Ovary (tissue), 10 donors: Measurements from ENCODE around the gene ST6GALNAC4. TPM values are rescaled to one million over a fixed set of nuclear protein-coding genes. Genes with fewer than 3 reads are reported as not detected.

ENCODE experiments used
- DNase-seq, 5 donors: peaks; one replicate each; pipeline ENCODE4 v3.0.0-alpha.2; 2019 to 2020
- H3K27ac ChIP-seq, 2 donors: fragments of 200-600 bp; one replicate each; pipeline versions ENCODE4 v1.5.1 to v1.8.0; 2019 to 2022
- H3K27me3 ChIP-seq: fragments of 200-600 bp; one replicate; pipeline ENCODE4 v1.8.0; 2022
- H3K36me3 ChIP-seq: fragments of 200-600 bp; sonication (generic); one replicate; pipeline ENCODE4 v1.5.1; 2019
- H3K4me1 ChIP-seq: one replicate; pipeline ENCODE4 v1.8.1; 2013; ENCODE audit warnings: mild to moderate bottlenecking, moderate library complexity; ENCODE audit not compliant: insufficient read depth
- H3K4me3 ChIP-seq: fragments of 200-600 bp; sonication (generic); one replicate; pipeline ENCODE4 v1.5.1; 2017
- H3K9me3 ChIP-seq, 2 donors: fragments of 200-600 bp in 1 of 2; sonication (generic) in 1 of 2; one replicate each; pipeline versions ENCODE4 v1.5.1 to v1.8.1; 2013 to 2019; ENCODE audit warnings: mild to moderate bottlenecking in 1 of 2, moderate library complexity in 1 of 2
- EP300 ChIP-seq: sonication (generic); formaldehyde crosslinking; IDR thresholded peaks from one replicate; pipeline ENCODE4 v1.6.1; 2017; ENCODE audit warnings: antibody characterized with exemption
- POLR2A ChIP-seq: fragments of 450-650 bp; IDR thresholded peaks from one replicate; pipeline ENCODE4 v1.6.1; 2017; ENCODE audit warnings: antibody characterized with exemption, mild to moderate bottlenecking, moderate library complexity
- WGBS, 3 donors: extraction: QIAGEN DNeasy Blood & Tissue Kit in 1 of 3; methylation state at CpG; one replicate each; pipeline versions ENCODE4 v1.1.5 to v1.1.7; 2013 to 2017; 5-methylcytosine and 5-hydroxymethylcytosine counted together
- intact Hi-C, 4 donors: fragments of 100-400 bp; cut with DNase I; formaldehyde crosslinking; loops; one replicate each; pipeline versions ENCODE4 v1.11.0 to v1.15.1; 2022 to 2023
- long read RNA-seq, 3 donors: library from polyadenylated mRNA in 2 of 3; unstranded in 2 of 3; transcript quantifications; one replicate each; pipeline ENCODE4 v2.0.0 and lab custom pipeline, GENCODE V29; 2021 to 2026
- polyA plus RNA-seq, 2 donors: library from polyadenylated mRNA; stranded (reverse); fragments of 200-250 nt in 1 of 2; fragments of 350-450 nt in 1 of 2; fragmentation: Illumina TruSeq in 1 of 2; extraction: RNeasy Lipid Tissue Mini Kit (QIAGEN cat#74804) in 1 of 2; gene quantifications; one replicate each; pipeline ENCODE4 v1.2.3, GENCODE V29; 2013 to 2014
- total RNA-seq, 7 donors: library from RNA; depleted of rRNA in 2 of 7; stranded (reverse); fragments of >200 nt in 2 of 7; fragmentation: NEBNext Ultra II Directional in 3 of 7; extraction: Animal tissue kit (Norgen Biotek cat#: 25700) in 3 of 7; gene quantifications; one replicate each; pipeline versions ENCODE4 v1.1.0 to v1.2.4, GENCODE V29; 2016 to 2023
- TF ChIP-seq, protein P1 (sequence below), 3 donors: fragments of 450-650 bp in 2 of 3; fragments of 200-600 bp in 1 of 3; IDR thresholded peaks; one replicate each; pipeline versions ENCODE4 v1.5.1 to v1.8.0; 2016 to 2022; ENCODE audit warnings: antibody characterized with exemption in 3 of 3, mild to moderate bottlenecking in 1 of 3
- donor health status: DM: no; HTN: no; CAD: no; lungs with moderate emphysema.
- donor health status: DM: no; HTN: no; CAD: no.
- donor health status: Bipolar disorder and iron deficiency.
- donor health status: DM: yes; HTN: yes; CAD: no.
- donor health status: DM: no; HTN: no; CAD: no.
- donor health status: DM: yes; HTN: yes; CAD: no.

The ST6GALNAC4 gene, protein sequence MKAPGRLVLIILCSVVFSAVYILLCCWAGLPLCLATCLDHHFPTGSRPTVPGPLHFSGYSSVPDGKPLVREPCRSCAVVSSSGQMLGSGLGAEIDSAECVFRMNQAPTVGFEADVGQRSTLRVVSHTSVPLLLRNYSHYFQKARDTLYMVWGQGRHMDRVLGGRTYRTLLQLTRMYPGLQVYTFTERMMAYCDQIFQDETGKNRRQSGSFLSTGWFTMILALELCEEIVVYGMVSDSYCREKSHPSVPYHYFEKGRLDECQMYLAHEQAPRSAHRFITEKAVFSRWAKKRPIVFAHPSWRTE
- total RNA-seq (10 to 100 TPM; 29.5 to 58.4 (median 46.4) TPM), polyA plus RNA-seq (10 to 100 TPM in 1 of 2 donors, 1 to 10 TPM in 1; 2.2 to 34.0 TPM)
- long read RNA-seq, donor 1, transcript ST6GALNAC4-202 (5 exons, 1,013 nt): minor isoform, 14 of 117 reads
- long read RNA-seq, donor 1, transcript ST6GALNAC4-201 (6 exons, 1,691 nt): major isoform, 77 of 117 reads
- long read RNA-seq, donor 1, partial matches to known transcripts: 12 of 117 reads
- long read RNA-seq, donor 1, other reads (novel, unspliced or antisense): 12 of 117 reads
- long read RNA-seq, donor 2, transcript ST6GALNAC4-201 (6 exons, 1,691 nt): major isoform, 5 of 6 reads
- long read RNA-seq, donor 2, partial matches to known transcripts: 0 of 6 reads
- long read RNA-seq, donor 2, other reads (novel, unspliced or antisense): 0 of 6 reads
- long read RNA-seq, donor 3, transcript ST6GALNAC4-201 (6 exons, 1,691 nt): major isoform, 15 of 25 reads
- long read RNA-seq, donor 3, partial matches to known transcripts: 3 of 25 reads
- long read RNA-seq, donor 3, other reads (novel, unspliced or antisense): 7 of 25 reads

DNA sequence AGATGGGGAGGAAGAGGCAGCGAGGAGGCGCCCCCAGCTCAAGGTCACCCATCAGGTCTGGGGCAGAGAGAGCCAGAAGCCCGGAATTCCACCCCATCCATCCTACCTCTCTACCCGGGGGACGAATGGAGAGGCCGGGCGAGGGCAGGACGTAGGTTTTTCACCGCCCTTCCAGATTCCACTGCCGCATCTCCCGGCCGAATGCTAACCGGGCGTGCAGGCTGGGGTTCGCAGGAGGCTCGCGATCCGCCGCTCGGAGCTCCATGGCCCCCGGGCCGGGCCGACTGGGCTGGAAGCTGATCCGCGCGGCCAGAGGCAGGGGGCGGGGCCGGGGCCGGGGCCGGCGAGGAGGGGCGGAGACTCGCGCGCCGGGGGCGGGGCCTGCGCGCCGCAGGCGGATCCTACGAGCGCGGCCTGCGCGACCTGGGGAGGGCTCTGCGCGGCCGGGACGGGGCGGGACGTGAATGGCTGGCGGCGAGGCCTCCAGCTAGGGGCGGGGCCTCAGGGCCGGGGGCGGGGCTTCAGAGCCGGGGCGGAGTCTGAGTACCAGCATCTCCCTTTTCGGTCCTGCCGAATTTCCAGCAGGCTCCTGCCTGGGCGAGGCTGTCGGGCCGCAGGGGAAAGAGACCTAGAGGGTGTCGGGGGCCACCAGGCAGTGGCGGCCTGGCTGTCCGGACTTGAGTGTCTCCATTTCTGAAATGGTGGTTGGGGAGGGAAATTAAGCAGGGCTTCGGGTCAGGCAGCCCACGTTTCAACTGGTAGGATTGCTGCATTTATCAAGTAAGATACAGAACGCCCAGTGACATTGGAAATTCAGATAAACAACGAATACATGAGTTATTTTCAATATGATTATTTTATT, at the start of gene ST6GALNAC4:
TSS of gene ST6GALNAC4 (minus strand) at position 322 of the 862 bp plus-strand sequence. CDS start 622 bp downstream, outside the sequence.
- peak; percentile 64 for TF ChIP-seq POLR2A
- TF ChIP-seq EP300: peak; percentile 9
- TF ChIP-seq, protein P1, sequence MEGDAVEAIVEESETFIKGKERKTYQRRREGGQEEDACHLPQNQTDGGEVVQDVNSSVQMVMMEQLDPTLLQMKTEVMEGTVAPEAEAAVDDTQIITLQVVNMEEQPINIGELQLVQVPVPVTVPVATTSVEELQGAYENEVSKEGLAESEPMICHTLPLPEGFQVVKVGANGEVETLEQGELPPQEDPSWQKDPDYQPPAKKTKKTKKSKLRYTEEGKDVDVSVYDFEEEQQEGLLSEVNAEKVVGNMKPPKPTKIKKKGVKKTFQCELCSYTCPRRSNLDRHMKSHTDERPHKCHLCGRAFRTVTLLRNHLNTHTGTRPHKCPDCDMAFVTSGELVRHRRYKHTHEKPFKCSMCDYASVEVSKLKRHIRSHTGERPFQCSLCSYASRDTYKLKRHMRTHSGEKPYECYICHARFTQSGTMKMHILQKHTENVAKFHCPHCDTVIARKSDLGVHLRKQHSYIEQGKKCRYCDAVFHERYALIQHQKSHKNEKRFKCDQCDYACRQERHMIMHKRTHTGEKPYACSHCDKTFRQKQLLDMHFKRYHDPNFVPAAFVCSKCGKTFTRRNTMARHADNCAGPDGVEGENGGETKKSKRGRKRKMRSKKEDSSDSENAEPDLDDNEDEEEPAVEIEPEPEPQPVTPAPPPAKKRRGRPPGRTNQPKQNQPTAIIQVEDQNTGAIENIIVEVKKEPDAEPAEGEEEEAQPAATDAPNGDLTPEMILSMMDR (IDR thresholded peaks at IDR 0.05): no peak
- WGBS, 3 donors: 1 to 2% (median 2%) methylated on average over 44 to 71 of the region's 71 CpGs
- Histone ChIP-seq H3K4me3 (peak within 1 kb of the TSS; percentile 76), H3K27me3 (no peaks in the 10 kb centered on the region), H3K36me3 (no peaks in the 10 kb centered on the region), H3K4me1 (peaks cover 6% of the 10 kb centered on the region), H3K9me3 (no peaks in the 10 kb centered on the region), H3K27ac (peak within 1 kb of the TSS; percentile 39 to 69)
- intact Hi-C loops: loop anchor here in 1 of 4 donors (5.0 kb wide), 1 partner anchor 130 kb away; the partner anchor contains the start of gene CDK9
- peak; percentile 94 to 98 (median 97) for DNase-seq

DNA sequence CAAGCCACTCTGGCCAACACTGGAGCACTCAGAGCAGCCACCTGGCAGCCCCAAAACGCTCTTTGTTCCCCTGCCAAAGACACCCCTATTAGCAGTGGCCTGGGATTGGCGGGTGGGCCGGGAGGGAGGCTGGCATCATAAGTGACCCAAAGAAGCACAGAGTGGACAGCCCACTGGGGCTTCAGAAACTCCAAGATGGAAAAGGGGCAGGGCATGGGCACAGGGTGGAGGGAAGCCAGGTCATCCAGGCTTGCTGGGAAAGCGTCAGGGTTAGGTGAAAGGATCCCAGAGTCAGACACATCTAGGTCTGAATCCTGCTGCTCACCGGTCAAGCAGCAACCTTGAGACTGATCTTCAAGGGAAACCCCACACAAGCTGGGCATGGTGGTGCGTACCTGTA, 49.1 kb upstream of the ST6GALNAC4 start:
- intact Hi-C loops: no loop called here
- Histone ChIP-seq H3K9me3 (no peaks in the 10 kb centered on the region), H3K27me3 (no peaks in the 10 kb centered on the region), H3K36me3 (no peaks in the 10 kb centered on the region), H3K4me3 (no peak overlapping the region), H3K27ac (peak overlapping the region; percentile 65 to 82), H3K4me1 (peaks cover 70% of the 10 kb centered on the region)
- TF ChIP-seq EP300 (no peak), POLR2A (no peak)
- TF ChIP-seq, protein P1 (IDR thresholded peaks at IDR 0.05): no peak
- WGBS, 3 donors: 23 to 35% (median 23%) methylated on average over 5 to 6 of the region's 6 CpGs
- DNase-seq: no peak

DNA sequence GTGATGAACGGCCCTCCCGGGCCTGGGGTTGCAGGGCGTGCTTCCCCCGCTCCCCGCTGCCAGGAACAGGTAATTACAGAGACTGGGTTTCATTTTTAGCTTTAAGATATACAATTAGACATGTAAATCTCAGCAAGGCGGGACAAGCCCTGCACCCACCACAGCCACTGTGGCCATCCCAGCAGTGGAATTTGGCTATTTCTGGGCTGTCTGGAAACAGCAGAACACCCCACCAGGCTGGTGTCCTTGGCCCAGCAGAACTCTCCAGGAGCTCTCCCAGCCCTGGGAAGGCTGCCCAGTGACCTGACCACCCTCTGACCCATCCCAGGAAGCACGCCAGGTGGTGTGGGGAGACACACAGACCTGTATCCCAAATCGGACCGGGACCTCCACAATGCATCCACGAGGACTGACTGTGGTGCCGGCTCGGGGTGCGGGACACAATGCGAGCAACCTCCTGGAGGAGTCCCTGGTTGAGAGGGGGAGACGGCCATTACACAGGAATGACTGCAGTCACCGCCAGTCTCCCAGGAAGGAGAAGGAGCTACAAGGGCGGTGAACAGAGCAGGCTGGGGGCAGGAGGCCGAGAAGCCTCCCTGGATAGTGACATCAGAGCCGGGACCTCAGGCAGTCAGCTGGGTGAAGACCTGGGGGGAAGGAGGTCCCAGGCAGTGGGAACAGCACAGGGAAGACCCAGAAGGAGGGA, 46.7 kb upstream of the ST6GALNAC4 start:
- intact Hi-C loops: no loop called here
- Histone ChIP-seq H3K27ac (peak overlapping the region; percentile 48 to 82), H3K4me3 (no peak overlapping the region), H3K36me3 (no peaks in the 10 kb centered on the region), H3K9me3 (no peaks in the 10 kb centered on the region), H3K27me3 (no peaks in the 10 kb centered on the region), H3K4me1 (peaks cover 61% of the 10 kb centered on the region)
- WGBS, 3 donors: 17 to 25% (median 21%) methylated on average over 18 to 19 of the region's 19 CpGs
- no peak for TF ChIP-seq EP300
- TF ChIP-seq, protein P1 (IDR thresholded peaks at IDR 0.05): no peak
- no peak for TF ChIP-seq POLR2A
- DNase-seq: peak; percentile 81 to 92 (median 87)
